Head of caudate nucleus (tissue), 42 donors: ENCODE measurements around the gene SV2C.
"Not testable (repeated sequence)": the region's sequence is repeated elsewhere in the genome, so short reads cannot be mapped to it uniquely, and the experiment has no call there.

Experiments used
- DNase-seq, 42 donors: peaks; one replicate each; pipeline versions ENCODE4 v3.0.0 to v3.0.0-alpha.2; 2020 to 2021; ENCODE audit warnings: mixed read lengths in 7 of 42
- intact Hi-C: fragments of 100-400 bp; cut with DNase I; formaldehyde crosslinking; loops from one replicate; pipeline ENCODE4 v1.15.0; 2022

Gene SV2C

GRCh38 chr5:76356887-76357286, 273.7 kb downstream of the SV2C start:
- no peak for DNase-seq
- intact Hi-C loops, result no loop called here

DNA sequence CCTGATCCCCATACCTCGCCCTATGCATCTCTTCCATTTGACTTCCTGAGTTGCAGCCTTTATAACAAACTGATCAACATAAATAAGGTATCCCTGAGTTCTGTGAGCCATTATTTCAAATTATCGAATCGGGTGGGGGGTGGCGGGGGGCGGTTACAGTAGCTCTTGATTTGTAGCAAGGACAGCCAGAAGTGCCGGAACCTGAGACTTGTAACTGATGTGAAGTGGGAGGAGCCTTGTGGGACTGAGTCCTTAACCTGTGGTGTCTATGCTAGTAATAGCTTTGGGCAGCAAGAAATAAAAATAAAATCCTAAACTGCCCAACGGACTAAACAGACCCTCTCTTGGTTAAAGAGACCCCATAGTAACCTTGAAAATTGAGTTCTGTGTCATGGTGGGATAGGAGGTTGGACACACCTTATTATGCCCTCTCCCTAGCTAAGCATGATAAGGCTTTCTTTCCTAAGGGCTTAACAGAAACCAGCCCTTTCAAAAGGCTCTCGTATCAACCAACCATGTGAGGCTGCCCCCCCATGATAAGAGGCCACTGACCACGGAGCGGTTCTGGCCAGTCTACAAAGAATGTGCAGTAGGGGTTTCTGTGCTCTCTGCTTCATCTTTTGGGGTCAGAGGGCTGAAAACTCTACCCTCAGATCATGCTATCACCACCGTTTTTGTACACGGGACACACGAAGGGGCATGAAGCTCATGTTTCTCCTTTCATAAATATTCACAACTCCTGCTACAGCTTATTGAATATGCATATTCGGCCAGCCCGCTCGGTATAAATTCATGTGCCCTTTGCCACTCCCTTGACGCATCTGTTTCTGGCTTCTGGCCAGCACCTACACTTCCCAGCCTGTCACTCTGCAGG, 280.4 kb downstream of the SV2C start:
- intact Hi-C loops, result no loop called here
- DNase-seq, result no peak

DNA sequence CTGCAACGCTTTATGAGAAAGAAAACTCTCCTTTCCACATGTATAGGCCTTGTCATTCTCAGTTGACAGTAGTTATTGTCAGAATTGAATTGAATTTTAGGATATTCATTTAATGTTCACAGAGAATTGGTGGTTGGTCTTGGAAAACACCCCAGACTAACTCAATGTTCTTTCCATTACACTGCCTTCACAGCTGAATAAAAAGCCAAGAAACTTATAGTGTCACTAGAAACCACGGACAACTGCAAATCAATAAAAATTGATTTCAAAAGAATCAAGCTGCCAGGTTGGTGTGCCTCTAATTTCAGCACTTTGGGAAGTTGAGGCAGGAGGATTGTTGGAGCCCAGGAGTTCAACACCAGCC, 281.0 kb downstream of the SV2C start:
- intact Hi-C loops, result no loop called here

GRCh38 chr5:76365561-76365960, 282.4 kb downstream of the SV2C start:
- no peak for DNase-seq
- intact Hi-C loops, result no loop called here

More for the DNA sequence above, 281.0 kb downstream of the SV2C start:
- no peak for DNase-seq

GRCh38 chr5:76366596-76366995, 283.4 kb downstream of the SV2C start:
- no peak for DNase-seq
- intact Hi-C loops, result no loop called here

DNA sequence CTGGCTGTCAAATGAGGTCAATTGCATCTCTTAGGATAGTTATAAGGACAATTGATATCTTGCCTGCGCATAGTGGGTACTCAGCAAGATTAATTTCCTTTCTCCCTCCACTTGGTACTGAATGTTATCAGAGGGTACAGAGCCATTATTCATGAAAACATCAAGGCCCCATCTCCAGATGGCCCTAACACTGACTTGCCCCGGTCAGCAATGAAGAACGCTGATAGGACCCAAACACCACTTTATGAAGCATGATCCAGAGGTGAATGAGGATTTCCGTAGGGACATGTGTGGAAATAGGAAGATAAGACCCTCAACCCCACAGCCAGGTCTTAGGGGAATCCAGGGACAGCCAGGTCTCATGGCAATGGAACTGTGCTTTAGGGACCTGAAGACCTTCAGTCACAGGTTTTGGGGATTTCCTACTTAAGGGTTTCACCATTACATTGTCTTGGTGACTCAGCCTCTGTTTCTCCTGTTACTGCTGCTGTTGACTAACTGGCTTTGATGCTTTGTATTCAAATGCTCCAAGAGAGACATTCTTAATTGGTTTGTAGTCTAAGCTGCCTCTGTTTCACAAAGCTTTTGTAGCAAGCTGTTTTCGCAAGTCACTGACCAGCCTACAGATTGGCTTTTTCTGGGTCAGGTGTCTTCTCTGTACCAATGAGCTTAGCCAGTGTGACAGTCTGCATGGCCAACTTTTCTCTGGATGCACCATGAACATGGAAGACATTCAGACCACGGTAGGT, 284.6 kb downstream of the SV2C start:
- DNase-seq, result no peak
- intact Hi-C loops, result no loop called here

DNA sequence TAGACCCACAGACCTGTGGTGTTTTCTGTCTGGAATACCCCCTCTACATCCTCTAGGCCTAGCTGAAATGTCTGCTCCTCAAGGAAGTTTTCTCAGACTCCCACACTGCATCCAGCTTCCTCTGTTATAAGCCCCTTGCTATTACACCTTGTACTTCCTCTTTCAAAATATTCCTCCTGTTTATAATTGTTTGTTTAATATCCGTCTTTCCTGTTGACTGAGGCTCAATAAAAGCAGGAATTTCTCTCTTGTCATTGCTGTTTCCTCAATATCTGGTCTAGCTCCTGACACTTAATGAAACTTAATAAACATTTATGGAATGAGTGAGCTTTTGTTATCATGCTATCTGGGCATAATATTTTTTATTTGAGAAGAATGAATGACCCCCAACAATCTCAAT, 285.8 kb downstream of the SV2C start:
- intact Hi-C loops, result no loop called here
- DNase-seq, result no peak

GRCh38 chr5:76369668-76370067, 286.5 kb downstream of the SV2C start:
- intact Hi-C loops, DNase-seq: not testable (repeated sequence)

GRCh38 chr5:76371960-76372322, 288.8 kb downstream of the SV2C start:
- intact Hi-C loops, result no loop called here
- DNase-seq, result no peak

- DNase-seq, result peak in 17 of 42 donors; percentile 1 to 60 (median 19)
- intact Hi-C loops, result no loop called here
Measured at GRCh38 chr5:76372323-76373054, 289.3 kb downstream of the SV2C start.

DNA sequence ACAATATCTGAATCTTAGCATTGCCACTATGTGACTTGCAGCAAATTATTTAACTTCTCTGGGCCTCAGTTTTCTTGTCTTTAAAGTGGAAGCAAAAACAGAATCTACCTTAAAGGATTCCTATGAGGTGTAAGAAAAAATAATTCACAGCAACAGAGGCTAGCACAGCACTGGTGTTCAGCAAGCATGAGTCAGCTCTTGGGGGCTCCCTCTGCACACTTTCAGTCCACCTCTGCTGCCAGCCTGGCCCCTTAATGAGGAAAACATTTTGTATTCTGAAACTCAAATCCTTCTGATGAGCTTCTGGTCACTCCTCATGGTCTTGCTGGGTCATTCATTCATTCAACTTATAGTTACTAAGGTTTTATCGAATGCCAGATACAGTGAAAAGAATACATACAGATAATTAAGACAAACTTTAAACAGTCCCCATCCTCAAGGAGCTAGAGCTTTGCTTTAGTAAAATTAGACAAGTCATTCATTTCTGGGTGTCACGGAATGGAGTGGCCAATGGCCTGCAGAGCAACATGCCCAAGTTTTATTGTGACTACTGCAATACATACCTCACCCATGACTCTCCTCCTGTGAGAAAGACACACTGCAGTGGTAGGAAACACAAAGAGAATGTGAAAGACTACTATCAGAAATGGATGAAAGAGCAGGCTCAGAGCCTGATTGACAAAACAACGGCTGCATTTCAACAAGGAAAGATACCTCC, 293.1 kb downstream of the SV2C start:
- DNase-seq, result no peak
- intact Hi-C loops, result no loop called here

- intact Hi-C loops, result no loop called here
- no peak for DNase-seq
Measured at GRCh38 chr5:76376866-76377230, 293.7 kb downstream of the SV2C start.

DNA sequence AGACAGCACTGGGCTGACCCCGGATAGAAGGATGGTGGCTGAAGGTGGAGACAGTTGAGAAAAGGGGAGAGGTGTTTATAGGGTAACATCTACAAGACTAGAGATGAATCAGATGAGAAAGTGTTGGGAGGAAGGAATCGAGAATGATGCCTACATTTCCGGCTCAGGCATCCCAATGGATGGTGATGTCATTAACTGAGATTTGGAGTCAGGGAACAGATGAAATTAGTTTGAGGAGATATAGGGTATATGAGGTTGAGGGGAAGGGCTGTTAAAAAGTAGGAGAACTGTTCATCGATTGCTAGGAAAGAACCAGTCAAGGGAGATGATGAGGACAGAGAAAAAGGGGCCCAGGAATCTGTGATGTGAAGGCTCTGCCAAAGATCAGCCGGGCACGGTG, 295.2 kb downstream of the SV2C start:
- intact Hi-C loops, result no loop called here
- no peak for DNase-seq

- DNase-seq, result no peak
- intact Hi-C loops, result no loop called here
Measured at GRCh38 chr5:76379316-76379715, 296.1 kb downstream of the SV2C start.

- no peak for DNase-seq
- intact Hi-C loops, result no loop called here
Measured at GRCh38 chr5:76379855-76380254, 296.7 kb downstream of the SV2C start.

- intact Hi-C loops, result no loop called here
- no peak for DNase-seq
Measured at GRCh38 chr5:76380346-76381066, 297.3 kb downstream of the SV2C start.

DNA sequence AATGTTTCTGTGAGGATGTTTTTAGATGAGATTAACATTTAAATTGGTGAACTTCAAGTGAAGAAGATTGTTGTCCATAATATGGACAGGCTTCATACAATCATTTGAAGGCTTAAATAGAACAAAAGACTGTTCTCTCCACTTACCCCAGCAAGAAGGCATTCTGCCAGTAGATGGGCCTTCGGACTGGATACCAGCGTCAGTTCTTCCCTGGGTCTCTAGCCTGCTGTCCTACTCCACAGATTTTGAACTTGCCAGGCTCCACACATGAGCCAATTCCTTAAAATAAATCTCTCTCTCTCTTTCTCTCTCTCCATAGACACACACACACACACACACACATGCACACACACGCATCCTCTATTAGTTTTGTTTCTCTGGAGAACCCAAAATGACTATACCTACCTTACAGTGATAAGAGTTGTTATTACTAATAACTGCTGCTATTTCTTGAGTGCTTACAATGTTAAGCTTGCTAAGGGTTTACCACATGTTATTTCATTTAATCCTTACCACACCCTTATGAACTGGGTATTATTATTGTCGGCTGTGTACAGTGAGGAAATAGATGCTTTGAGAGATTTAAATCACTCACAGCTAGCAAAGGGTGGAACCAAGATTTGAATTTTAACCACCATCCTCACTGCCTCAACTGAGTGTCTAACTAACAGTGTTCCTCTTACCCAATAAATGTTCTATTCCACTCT, 300.1 kb downstream of the SV2C start:
- intact Hi-C loops, result no loop called here
- no peak for DNase-seq

DNA sequence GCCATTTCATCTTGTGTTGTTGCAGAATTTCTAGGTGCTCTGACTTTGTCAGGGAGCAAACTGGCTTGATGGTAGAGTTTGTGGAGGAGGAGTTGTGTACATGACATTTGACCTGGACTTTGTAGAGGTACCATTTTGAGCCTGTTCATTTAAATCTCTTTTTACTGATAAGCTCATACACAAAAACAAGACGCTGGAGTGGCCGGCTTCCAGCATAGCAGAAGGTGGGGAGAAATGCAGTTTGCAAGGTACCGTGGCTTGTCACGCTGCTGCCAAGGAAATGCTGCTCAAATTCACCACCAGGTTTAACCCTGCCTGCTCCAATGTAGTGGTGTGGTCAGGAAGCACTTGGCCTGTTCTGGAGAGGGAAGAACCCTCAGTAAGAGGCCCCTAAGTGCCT, 301.0 kb downstream of the SV2C start:
- DNase-seq, result no peak
- intact Hi-C loops, result no loop called here
